NCI-H226 (cell line): ENCODE measurements around the gene RECQL.
"Not testable (repeated sequence)": the region's sequence is repeated elsewhere in the genome, so short reads cannot be mapped to it uniquely, and the experiment has no call there.

Source experiments
- DNase-seq: peaks from one replicate; pipeline ENCODE4 v3.0.0-alpha.2; 2015

RECQL gene

GRCh38 chr12:21419009-21419699 lies 82.3 kb downstream of the RECQL start:
- not testable (repeated sequence) for DNase-seq
